GM12878 (cell line): ENCODE data around the gene PROSER3. TPM values are rescaled to one million over a fixed set of nuclear protein-coding genes. Genes with fewer than 3 reads are reported as not detected.

Experiments
- ATAC-seq: fragments of 200-7000 bp; cut with Tn5 transposase; 3 replicates; pipeline ENCODE4 v1.9.1; 2020; ENCODE audit warnings: mild to moderate bottlenecking, moderate library complexity
- BruUV-seq: library from RNA; stranded (reverse); fragments of 400-500 nt; replicated peaks from 2 replicates; lab custom pipeline; 2021; lab: Mats Ljungman, UMichigan
- CTCF ChIA-PET: fragments of 300-600 bp; sonication (Branson Sonifier 250); formaldehyde crosslinking; extraction: SDS; loops from one replicate; lab custom pipeline; 2021; ENCODE audit warnings: inconsistent platforms; lab: Yijun Ruan, JAX
- POLR2A ChIA-PET: fragments of 350-600 bp; formaldehyde crosslinking; extraction: SDS; loops from one replicate; lab custom pipeline; 2021; ENCODE audit warnings: inconsistent platforms; lab: Charles Lee
- RAD21 ChIA-PET: fragments of 300-600 bp; sonication (Branson Sonifier 250); formaldehyde crosslinking; loops from one replicate; lab custom pipeline; 2023; ENCODE audit warnings: antibody characterized with exemption; ENCODE audit not compliant: unreplicated experiment; lab: Charles Lee
- SMC1A ChIA-PET: fragments of 300-600 bp; sonication (Branson Sonifier 250); formaldehyde crosslinking; loops from one replicate; lab custom pipeline; 2023; ENCODE audit not compliant: unreplicated experiment, uncharacterized antibody; lab: Charles Lee
- DNase-seq: peaks from one replicate; pipeline ENCODE4 v3.0.0-alpha.2; 2011; ENCODE audit warnings: low read depth, low spot score
- FAIRE-seq: peaks from 3 replicates; lab custom pipeline; 2011; peaks lifted over from hg19 to GRCh38; lab: Jason Lieb, UNC
- H2AFZ ChIP-seq: 2 replicates; pipeline ENCODE4 v1.6.0; 2011; ENCODE audit warnings: low read depth, low read length, control low read depth; ENCODE audit not compliant: control insufficient read depth
- H3K27ac ChIP-seq: 2 replicates; pipeline ENCODE4 v1.5.1; 2011; ENCODE audit warnings: control low read depth; ENCODE audit not compliant: control insufficient read depth, insufficient read depth
- H3K27me3 ChIP-seq, 2 experiments: replicated peaks in 1 of 2; 2 replicates each; pipeline versions ENCODE4 v1.6.0 to v1.6.1; 2011; ENCODE audit warnings: low read length in 1 of 2; ENCODE audit not compliant: control insufficient read depth in 2 of 2, insufficient read depth in 2 of 2
- H3K36me3 ChIP-seq, 2 experiments: 2 replicates each; pipeline ENCODE4 v1.5.1; 2011; ENCODE audit warnings: low read length in 1 of 2; ENCODE audit not compliant: control insufficient read depth in 2 of 2, insufficient read depth in 2 of 2
- H3K4me1 ChIP-seq: 2 replicates; pipeline ENCODE4 v1.6.1; 2011; ENCODE audit warnings: mild to moderate bottlenecking, low read length, moderate library complexity, mixed read lengths; ENCODE audit not compliant: control insufficient read depth, insufficient read depth
- H3K4me2 ChIP-seq: 2 replicates; pipeline ENCODE4 v1.6.0; 2011; ENCODE audit warnings: control low read depth; ENCODE audit not compliant: control insufficient read depth, insufficient read depth
- H3K4me3 ChIP-seq: fragments of 200-600 bp; sonication (generic); 2 replicates; pipeline ENCODE4 v1.5.1; 2016
- H3K79me2 ChIP-seq: 2 replicates; pipeline ENCODE4 v1.6.0; 2011; ENCODE audit warnings: low read length; ENCODE audit not compliant: control insufficient read depth, insufficient read depth
- H3K9ac ChIP-seq: 2 replicates; pipeline ENCODE4 v1.8.0; 2011; ENCODE audit warnings: low read length, control low read depth, mixed read lengths; ENCODE audit not compliant: control insufficient read depth, insufficient read depth
- H3K9me3 ChIP-seq: replicated peaks from 3 replicates; pipeline ENCODE4 v1.5.1; 2011; ENCODE audit warnings: mild to moderate bottlenecking, low read length; ENCODE audit not compliant: control insufficient read depth, insufficient read depth
- H4K20me1 ChIP-seq: 2 replicates; pipeline ENCODE4 v1.6.0; 2011; ENCODE audit not compliant: control insufficient read depth, insufficient read depth
- BACH1 ChIP-seq: fragments of 450-650 bp; IDR thresholded peaks from 2 replicates; pipeline ENCODE4 v1.6.1; 2017; ENCODE audit warnings: mild to moderate bottlenecking, borderline replicate concordance
- CHD1 ChIP-seq: IDR thresholded peaks from 2 replicates; pipeline ENCODE4 v1.6.1; 2012; ENCODE audit warnings: low read depth, low read length, improper control_type of control experiment
- ETV6 ChIP-seq, 2 experiments: fragments of 450-650 bp in 1 of 2; IDR thresholded peaks in 1 of 2; conservative IDR thresholded peaks in 1 of 2; 2 replicates each; pipeline ENCODE4 v1.6.1; 2014; ENCODE audit warnings: antibody characterized with exemption in 1 of 2, borderline replicate concordance in 1 of 2, low read depth in 1 of 2, mild to moderate bottlenecking in 1 of 2, moderate library complexity in 1 of 2
- FOXM1 ChIP-seq: IDR thresholded peaks from 2 replicates; pipeline ENCODE4 v1.6.1; 2012; ENCODE audit warnings: low read depth, mild to moderate bottlenecking, inconsistent platforms, low read length, moderate library complexity
- KLF5 ChIP-seq: fragments of 450-650 bp; IDR thresholded peaks from 2 replicates; pipeline ENCODE4 v1.6.1; 2014; ENCODE audit warnings: mild to moderate bottlenecking; ENCODE audit not compliant: partially characterized antibody
- NFXL1 ChIP-seq: fragments of 450-650 bp; IDR thresholded peaks from 2 replicates; pipeline ENCODE4 v1.6.1; 2017; ENCODE audit warnings: antibody characterized with exemption, mild to moderate bottlenecking, borderline replicate concordance
- NR2C2 ChIP-seq: IDR thresholded peaks from 2 replicates; pipeline ENCODE4 v1.6.1; 2011; ENCODE audit warnings: borderline replicate concordance, low read depth; ENCODE audit not compliant: control insufficient read depth, insufficient read length
- RB1 ChIP-seq: fragments of 450-650 bp; formaldehyde crosslinking; IDR thresholded peaks from 2 replicates; pipeline ENCODE4 v1.6.1; 2017; ENCODE audit warnings: mild to moderate bottlenecking, borderline replicate concordance
- STAT1 ChIP-seq: fragments of 450-650 bp; conservative IDR thresholded peaks from 2 replicates; pipeline ENCODE4 v1.6.1; 2014; ENCODE audit warnings: antibody characterized with exemption, mild to moderate bottlenecking
- STAT3 ChIP-seq: IDR thresholded peaks from 2 replicates; pipeline ENCODE4 v1.6.1; 2011; ENCODE audit warnings: low read depth, low read length, improper control_type of control experiment
- TAF1 ChIP-seq: IDR thresholded peaks from 2 replicates; pipeline ENCODE4 v1.6.1; 2011; ENCODE audit warnings: mild to moderate bottlenecking, low read depth, low read length, borderline replicate concordance
- TCF3 ChIP-seq: IDR thresholded peaks from 2 replicates; pipeline ENCODE4 v1.6.1; 2012; ENCODE audit warnings: low read depth, mild to moderate bottlenecking, low read length, borderline replicate concordance; ENCODE audit not compliant: insufficient read depth
- WGBS: methylation state at CpG from one replicate; pipeline ENCODE4 v1.1.6; 2016; ENCODE audit warnings: low lambda C conversion rate; ENCODE audit not compliant: insufficient replicate concordance, insufficient coverage; ENCODE audit errors: missing lambda C conversion rate; 5-methylcytosine and 5-hydroxymethylcytosine counted together
- in situ Hi-C: fragments of 300-500 bp; cut with MboI; formaldehyde crosslinking; loops from 9 replicates; pipeline ENCODE4 v1.14.3; 2018; ENCODE audit warnings: mixed read lengths
- intact Hi-C: fragments of 100-400 bp; cut with micrococcal nuclease; formaldehyde crosslinking; loops from one replicate; pipeline ENCODE4 v1.14.2; 2022; ENCODE audit not compliant: unreplicated experiment
- polyA plus RNA-seq, 11 experiments: library from polyadenylated mRNA; depleted of rRNA in 4 of 11; unstranded in 6 of 11; stranded (reverse) in 5 of 11; fragments of >200 nt; fragmentation: Nextera tagmentation in 4 of 11; fragmentation: Illumina TruSeq in 1 of 11; extraction: Ambion mirVana in 4 of 11; extraction: Trizol in 1 of 11; gene quantifications; 1 replicate in 1 of 11; 2 replicates in 10 of 11; pipeline versions ENCODE4 v1.2.1 to v1.2.3, GENCODE V29; 2011 to 2016; ENCODE audit warnings: inconsistent platforms in 2 of 11, missing spikeins in 2 of 11, low read depth in 1 of 11
- total RNA-seq, 4 experiments: library from RNA; depleted of rRNA in 3 of 4; stranded (reverse); fragments of >200 nt in 3 of 4; fragmentation: Illumina TruSeq in 1 of 4; extraction: Trizol in 1 of 4; gene quantifications; 2 replicates each; pipeline versions ENCODE4 v1.2.1 to v1.2.3, GENCODE V29; 2013 to 2021
- TF ChIP-seq, protein P1 (sequence below): fragments of 150-350 bp; IDR thresholded peaks from 2 replicates; pipeline ENCODE4 v1.6.1; 2016; ENCODE audit warnings: low read depth, low read length
- TF ChIP-seq, protein P2 (sequence below): fragments of 450-650 bp; IDR thresholded peaks from 2 replicates; pipeline ENCODE4 v1.6.1; 2017; ENCODE audit warnings: low read depth, mild to moderate bottlenecking, moderate library complexity
- TF ChIP-seq, protein P3 (sequence below): fragments of 450-650 bp; formaldehyde crosslinking; IDR thresholded peaks from 2 replicates; pipeline ENCODE4 v1.4.0; 2022; ENCODE audit warnings: mild to moderate bottlenecking, moderate library complexity

Gene PROSER3
- total and polyA plus RNA-seq, 10 of the 15 experiments (the other 5 are each of a cell fraction or from before 2014, with no cell fraction given) = 0.85 to 25.1 (median 9.6) TPM

DNA sequence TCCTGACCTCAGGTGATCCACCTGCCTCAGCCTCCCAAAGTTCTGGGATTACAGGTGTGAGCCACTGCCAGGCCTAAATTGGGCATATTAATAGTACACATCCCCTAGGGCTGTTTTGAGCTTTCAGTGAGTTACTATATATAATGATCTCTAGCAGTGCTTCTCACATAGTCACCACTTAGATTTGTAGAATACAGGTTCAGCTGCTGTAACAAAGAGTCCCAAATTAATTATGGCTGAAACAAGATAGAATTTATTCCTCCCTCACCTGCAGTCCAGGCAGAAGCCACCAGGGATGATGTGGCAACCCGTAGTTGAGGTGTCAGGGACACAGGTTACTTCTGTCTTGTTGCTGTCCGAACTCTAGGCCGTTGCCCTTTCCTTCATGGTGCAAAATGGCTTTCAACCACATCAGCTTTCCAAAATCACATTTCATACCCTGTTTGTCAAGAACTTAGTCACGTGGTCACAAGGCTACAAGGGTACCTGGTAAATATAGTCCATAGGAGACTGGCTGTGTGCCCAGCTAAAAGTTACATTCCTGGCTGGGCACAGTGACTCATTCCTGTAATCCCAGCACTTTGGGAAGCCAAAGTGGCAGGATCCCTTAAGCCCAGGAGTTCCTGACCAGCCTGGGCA is 2.9 kb downstream of the PROSER3 start:
- 81% methylated on average over 4 of the region's 4 CpGs for WGBS
- BruUV-seq = no TSS peak
- no peaks in the 10 kb centered on the region for H4K20me1 ChIP-seq

More for the DNA sequence above, 2.9 kb downstream of the PROSER3 start:
- no peak for TF ChIP-seq STAT1
- no peak for TF ChIP-seq TAF1
- no peak for TF ChIP-seq FOXM1
- TF ChIP-seq KLF5 = no peak
- no peak for TF ChIP-seq STAT3
- TF ChIP-seq, protein P1, sequence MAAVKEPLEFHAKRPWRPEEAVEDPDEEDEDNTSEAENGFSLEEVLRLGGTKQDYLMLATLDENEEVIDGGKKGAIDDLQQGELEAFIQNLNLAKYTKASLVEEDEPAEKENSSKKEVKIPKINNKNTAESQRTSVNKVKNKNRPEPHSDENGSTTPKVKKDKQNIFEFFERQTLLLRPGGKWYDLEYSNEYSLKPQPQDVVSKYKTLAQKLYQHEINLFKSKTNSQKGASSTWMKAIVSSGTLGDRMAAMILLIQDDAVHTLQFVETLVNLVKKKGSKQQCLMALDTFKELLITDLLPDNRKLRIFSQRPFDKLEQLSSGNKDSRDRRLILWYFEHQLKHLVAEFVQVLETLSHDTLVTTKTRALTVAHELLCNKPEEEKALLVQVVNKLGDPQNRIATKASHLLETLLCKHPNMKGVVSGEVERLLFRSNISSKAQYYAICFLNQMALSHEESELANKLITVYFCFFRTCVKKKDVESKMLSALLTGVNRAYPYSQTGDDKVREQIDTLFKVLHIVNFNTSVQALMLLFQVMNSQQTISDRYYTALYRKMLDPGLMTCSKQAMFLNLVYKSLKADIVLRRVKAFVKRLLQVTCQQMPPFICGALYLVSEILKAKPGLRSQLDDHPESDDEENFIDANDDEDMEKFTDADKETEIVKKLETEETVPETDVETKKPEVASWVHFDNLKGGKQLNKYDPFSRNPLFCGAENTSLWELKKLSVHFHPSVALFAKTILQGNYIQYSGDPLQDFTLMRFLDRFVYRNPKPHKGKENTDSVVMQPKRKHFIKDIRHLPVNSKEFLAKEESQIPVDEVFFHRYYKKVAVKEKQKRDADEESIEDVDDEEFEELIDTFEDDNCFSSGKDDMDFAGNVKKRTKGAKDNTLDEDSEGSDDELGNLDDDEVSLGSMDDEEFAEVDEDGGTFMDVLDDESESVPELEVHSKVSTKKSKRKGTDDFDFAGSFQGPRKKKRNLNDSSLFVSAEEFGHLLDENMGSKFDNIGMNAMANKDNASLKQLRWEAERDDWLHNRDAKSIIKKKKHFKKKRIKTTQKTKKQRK = no peak
- TF ChIP-seq, protein P2, sequence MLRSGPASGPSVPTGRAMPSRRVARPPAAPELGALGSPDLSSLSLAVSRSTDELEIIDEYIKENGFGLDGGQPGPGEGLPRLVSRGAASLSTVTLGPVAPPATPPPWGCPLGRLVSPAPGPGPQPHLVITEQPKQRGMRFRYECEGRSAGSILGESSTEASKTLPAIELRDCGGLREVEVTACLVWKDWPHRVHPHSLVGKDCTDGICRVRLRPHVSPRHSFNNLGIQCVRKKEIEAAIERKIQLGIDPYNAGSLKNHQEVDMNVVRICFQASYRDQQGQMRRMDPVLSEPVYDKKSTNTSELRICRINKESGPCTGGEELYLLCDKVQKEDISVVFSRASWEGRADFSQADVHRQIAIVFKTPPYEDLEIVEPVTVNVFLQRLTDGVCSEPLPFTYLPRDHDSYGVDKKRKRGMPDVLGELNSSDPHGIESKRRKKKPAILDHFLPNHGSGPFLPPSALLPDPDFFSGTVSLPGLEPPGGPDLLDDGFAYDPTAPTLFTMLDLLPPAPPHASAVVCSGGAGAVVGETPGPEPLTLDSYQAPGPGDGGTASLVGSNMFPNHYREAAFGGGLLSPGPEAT = no peak
- TF ChIP-seq, protein P3, sequence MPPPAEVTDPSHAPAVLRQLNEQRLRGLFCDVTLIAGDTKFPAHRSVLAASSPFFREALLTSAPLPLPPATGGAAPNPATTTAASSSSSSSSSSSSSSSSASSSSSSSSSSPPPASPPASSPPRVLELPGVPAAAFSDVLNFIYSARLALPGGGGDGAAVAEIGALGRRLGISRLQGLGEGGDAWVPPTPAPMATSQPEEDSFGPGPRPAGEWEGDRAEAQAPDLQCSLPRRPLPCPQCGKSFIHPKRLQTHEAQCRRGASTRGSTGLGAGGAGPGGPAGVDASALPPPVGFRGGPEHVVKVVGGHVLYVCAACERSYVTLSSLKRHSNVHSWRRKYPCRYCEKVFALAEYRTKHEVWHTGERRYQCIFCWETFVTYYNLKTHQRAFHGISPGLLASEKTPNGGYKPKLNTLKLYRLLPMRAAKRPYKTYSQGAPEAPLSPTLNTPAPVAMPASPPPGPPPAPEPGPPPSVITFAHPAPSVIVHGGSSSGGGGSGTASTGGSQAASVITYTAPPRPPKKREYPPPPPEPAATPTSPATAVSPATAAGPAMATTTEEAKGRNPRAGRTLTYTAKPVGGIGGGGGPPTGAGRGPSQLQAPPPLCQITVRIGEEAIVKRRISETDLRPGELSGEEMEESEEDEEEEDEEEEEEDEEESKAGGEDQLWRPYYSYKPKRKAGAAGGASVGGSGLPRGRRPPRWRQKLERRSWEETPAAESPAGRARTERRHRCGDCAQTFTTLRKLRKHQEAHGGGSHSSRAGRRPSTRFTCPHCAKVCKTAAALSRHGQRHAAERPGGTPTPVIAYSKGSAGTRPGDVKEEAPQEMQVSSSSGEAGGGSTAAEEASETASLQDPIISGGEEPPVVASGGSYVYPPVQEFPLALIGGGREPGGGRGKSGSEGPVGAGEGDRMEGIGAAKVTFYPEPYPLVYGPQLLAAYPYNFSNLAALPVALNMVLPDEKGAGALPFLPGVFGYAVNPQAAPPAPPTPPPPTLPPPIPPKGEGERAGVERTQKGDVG (CRISPR knock-in tag) = no peak
- TF ChIP-seq NFXL1 = no peak
- no peak for TF ChIP-seq NR2C2
- no peak for TF ChIP-seq TCF3
- no peak for TF ChIP-seq BACH1
- TF ChIP-seq RB1 = no peak
- TF ChIP-seq ETV6 (conservative IDR thresholded peaks at IDR 0.05 in 1 of 2, IDR thresholded peaks at IDR 0.05 in 1 of 2; ENCODE audit: borderline replicate concordance in 1 of 2, low read depth in 1 of 2) = no peak
- no peak for TF ChIP-seq CHD1
- ChIA-PET CTCF (no interaction called here), POLR2A (interaction anchor here (1.1 kb wide), 2 partner anchors 10 to 13 kb away, joined by 3 read pairs; partner anchors contain the start of gene LIN37), RAD21 (no interaction called here), SMC1A (interaction anchor here (0.7 kb wide), 1 partner anchor 66 kb away, joined by 3 read pairs; no protein-coding TSS in a partner anchor)
- ATAC-seq (no peak), DNase-seq (no peak), FAIRE-seq (no peak)
- Histone ChIP-seq H3K36me3 (peaks cover 1 to 13% of the 10 kb centered on the region in 2 experiments; a peak in 2 of 4 replicates), H3K27me3 (no peaks in the 10 kb centered on the region), H3K27ac (no peak overlapping the region), H3K4me2 (no peak overlapping the region), H3K4me1 (peaks cover 15% of the 10 kb centered on the region), H3K9ac (no peak overlapping the region), H3K4me3 (no peak overlapping the region), H3K79me2 (peaks cover 11% of the 10 kb centered on the region), H3K9me3 (no peaks in the 10 kb centered on the region), H2AFZ (no peak overlapping the region)
- in situ Hi-C loops (no loop called here), intact Hi-C loops (no loop called here)
